ENCODE data around the gene PHACTR3.

- TF ChIP-seq CTCF (IDR thresholded peaks at IDR 0.05) (no peak), POLR2AphosphoS5 (IDR thresholded peaks at IDR 0.05) (no peak), POLR2A (IDR thresholded peaks at IDR 0.05) (no peak)
Measured at GRCh38 chr20:59749301-59749700, 145.0 kb downstream of the PHACTR3 start.

All from prostate gland (tissue), 2 donors.